SK-N-SH (cell line): ENCODE data around the gene CDK6. TPM values are rescaled to one million over a fixed set of nuclear protein-coding genes. Genes with fewer than 3 reads are reported as not detected.

Experiments used
- CTCF ChIA-PET: fragments of 300-600, 350-600 bp; formaldehyde crosslinking; extraction: SDS; loops from one replicate; lab custom pipeline; 2021; lab: Yijun Ruan, JAX
- POLR2A ChIA-PET: fragments of 350-600 bp; sonication (Branson Sonifier 250); formaldehyde crosslinking; extraction: SDS; loops from one replicate; lab custom pipeline; 2020; ENCODE audit warnings: antibody characterized with exemption, inconsistent platforms; lab: Yijun Ruan, JAX
- DNase-seq: peaks from one replicate; pipeline ENCODE4 v3.0.0; 2012
- H2AFZ ChIP-seq: fragments of 200-600 bp; sonication (generic); 2 replicates; pipeline ENCODE4 v1.8.1; 2016; ENCODE audit warnings: antibody characterized with exemption, mild to moderate bottlenecking, low read depth
- H3F3A ChIP-seq: fragments of 200-600 bp; sonication (generic); replicated peaks from 2 replicates; pipeline ENCODE3; 2016; ENCODE audit warnings: antibody characterized with exemption, mild to moderate bottlenecking; ENCODE audit not compliant: insufficient read depth
- H3K27ac ChIP-seq, 2 experiments: fragments of 200-500 bp in 1 of 2; fragments of 200-600 bp in 1 of 2; sonication (Bioruptor generic) in 1 of 2; sonication (generic), shearing (Covaris generic) in 1 of 2; 2 replicates each; pipeline versions ENCODE4 v1.5.1 to v1.6.1; 2014 to 2016; ENCODE audit warnings: low read depth in 2 of 2, inconsistent platforms in 1 of 2, low read length in 1 of 2, mild to moderate bottlenecking in 1 of 2, mixed read lengths in 1 of 2
- H3K27me3 ChIP-seq: fragments of 200-600 bp; sonication (generic), shearing (Covaris generic); 2 replicates; pipeline ENCODE4 v1.6.1; 2016; ENCODE audit warnings: mixed run types; ENCODE audit not compliant: insufficient read depth
- H3K36me3 ChIP-seq, 2 experiments: fragments of 200-500 bp in 1 of 2; fragments of 200-600 bp in 1 of 2; sonication (Bioruptor generic) in 1 of 2; sonication (generic) in 1 of 2; replicated peaks in 1 of 2; 2 replicates each; pipeline versions ENCODE3 to v1.5.1; 2014 to 2016; ENCODE audit warnings: low read length in 1 of 2, mild to moderate bottlenecking in 1 of 2; ENCODE audit not compliant: insufficient read depth in 2 of 2, control insufficient read depth in 1 of 2
- H3K4me1 ChIP-seq, 2 experiments: fragments of 200-500 bp in 1 of 2; fragments of 200-600 bp in 1 of 2; sonication (Bioruptor generic) in 1 of 2; sonication (generic), shearing (Covaris generic) in 1 of 2; 2 replicates each; pipeline versions ENCODE4 v1.5.1 to v1.6.1; 2014 to 2016; ENCODE audit warnings: low read depth in 1 of 2, low read length in 1 of 2, mixed run types in 1 of 2; ENCODE audit not compliant: insufficient read depth in 2 of 2, control insufficient read depth in 1 of 2
- H3K4me2 ChIP-seq: fragments of 200-600 bp; sonication (generic), shearing (Covaris generic); 2 replicates; pipeline ENCODE4 v1.6.1; 2017; ENCODE audit warnings: mixed run types
- H3K4me3 ChIP-seq, 2 experiments: fragments of 200-500 bp in 1 of 2; fragments of 200-600 bp in 1 of 2; sonication (Bioruptor generic) in 1 of 2; sonication (generic), shearing (Covaris generic) in 1 of 2; 2 replicates each; pipeline versions ENCODE4 v1.5.1 to v1.8.1; 2014 to 2016; ENCODE audit warnings: low read depth in 2 of 2, inconsistent platforms in 1 of 2, low read length in 1 of 2, mild to moderate bottlenecking in 1 of 2, mixed read lengths in 1 of 2, moderate library complexity in 1 of 2
- H3K79me2 ChIP-seq: fragments of 200-600 bp; sonication (generic); 2 replicates; pipeline ENCODE4 v1.8.1; 2017; ENCODE audit warnings: mild to moderate bottlenecking; ENCODE audit not compliant: insufficient read depth
- H3K9ac ChIP-seq: fragments of 200-600 bp; sonication (generic); 2 replicates; pipeline ENCODE4 v1.6.1; 2017; ENCODE audit warnings: mixed run types
- H3K9me2 ChIP-seq: fragments of 200-600 bp; sonication (generic); 2 replicates; pipeline ENCODE4 v1.6.1; 2017; ENCODE audit warnings: mixed run types
- H3K9me3 ChIP-seq: fragments of 200-600 bp; sonication (generic); 2 replicates; pipeline ENCODE4 v1.6.1; 2017; ENCODE audit warnings: mixed run types, mild to moderate bottlenecking, moderate library complexity
- H4K20me1 ChIP-seq: fragments of 200-600 bp; sonication (generic); 2 replicates; pipeline ENCODE4 v1.6.1; 2017; ENCODE audit warnings: mild to moderate bottlenecking, mixed run types; ENCODE audit not compliant: insufficient read depth
- EP300 ChIP-seq, 2 experiments: IDR thresholded peaks; 2 replicates each; pipeline versions ENCODE4 v1.4.0 to v1.6.1; 2012; ENCODE audit warnings: borderline replicate concordance in 1 of 2, low read depth in 1 of 2, low read length in 1 of 2
- EZH2phosphoT487 ChIP-seq: fragments of 200-600 bp; sonication (generic); IDR thresholded peaks from 2 replicates; pipeline ENCODE4 v1.6.1; 2017; ENCODE audit warnings: low read depth, mixed run types, mild to moderate bottlenecking, antibody characterized with exemption, moderate library complexity, borderline replicate concordance
- FOXJ3 ChIP-seq: sonication (generic); formaldehyde crosslinking; IDR thresholded peaks from 2 replicates; pipeline ENCODE4 v1.5.1; 2020; ENCODE audit warnings: mild to moderate bottlenecking, missing genetic modification reagents
- JUND ChIP-seq: IDR thresholded peaks from 2 replicates; pipeline ENCODE4 v1.4.0; 2012
- MEF2A ChIP-seq: IDR thresholded peaks from 2 replicates; pipeline ENCODE4 v1.4.0; 2012; ENCODE audit warnings: low read depth, borderline replicate concordance
- NFIC ChIP-seq: IDR thresholded peaks from 2 replicates; pipeline ENCODE4 v1.4.0; 2012; ENCODE audit warnings: borderline replicate concordance
- POLR2AphosphoS5 ChIP-seq: IDR thresholded peaks from 2 replicates; pipeline ENCODE4 v1.6.1; 2012; ENCODE audit warnings: low read depth, low read length
- RCOR1 ChIP-seq: fragments of 150-350 bp; IDR thresholded peaks from 2 replicates; pipeline ENCODE4 v1.6.1; 2017; ENCODE audit warnings: antibody characterized with exemption, low read length
- TAF1 ChIP-seq: IDR thresholded peaks from 2 replicates; pipeline ENCODE4 v1.6.1; 2012; ENCODE audit warnings: low read depth, mild to moderate bottlenecking, low read length, moderate library complexity, borderline replicate concordance
- TEAD4 ChIP-seq: IDR thresholded peaks from 2 replicates; pipeline ENCODE4 v1.4.0; 2012; ENCODE audit warnings: mild to moderate bottlenecking, borderline replicate concordance; ENCODE audit not compliant: insufficient read depth
- YY1 ChIP-seq: IDR thresholded peaks from 2 replicates; pipeline ENCODE4 v1.4.0; 2012; ENCODE audit warnings: low read depth, mild to moderate bottlenecking
- WGBS: methylation state at CpG from one replicate; pipeline ENCODE4 v1.1.6; 2017; ENCODE audit warnings: low lambda C conversion rate; 5-methylcytosine and 5-hydroxymethylcytosine counted together
- polyA plus RNA-seq, 3 experiments: library from polyadenylated mRNA; depleted of rRNA; stranded (reverse); fragments of >200 nt; gene quantifications; 2 replicates each; pipeline ENCODE4 v1.2.3, GENCODE V29; 2012
- TF ChIP-seq, protein P1 (sequence below): IDR thresholded peaks from 2 replicates; pipeline ENCODE4 v1.4.0; 2012; ENCODE audit warnings: low read depth, borderline replicate concordance
- TF ChIP-seq, protein P2 (sequence below): IDR thresholded peaks from 2 replicates; pipeline ENCODE4 v1.4.0; 2012; ENCODE audit warnings: low read depth
- TF ChIP-seq, protein P3 (sequence below): IDR thresholded peaks from 2 replicates; pipeline ENCODE4 v1.6.1; 2012; ENCODE audit warnings: mild to moderate bottlenecking, low read depth, low read length, moderate library complexity
- TF ChIP-seq, protein P4 (sequence below): fragments of 150-350 bp; IDR thresholded peaks from 2 replicates; pipeline ENCODE4 v1.6.1; 2017; ENCODE audit warnings: antibody characterized with exemption, low read length, low read depth, borderline replicate concordance

Gene CDK6
- polyA plus RNA-seq, 1 of the 3 experiments (the other 2 are of a cell fraction) = 30.3 TPM

DNA sequence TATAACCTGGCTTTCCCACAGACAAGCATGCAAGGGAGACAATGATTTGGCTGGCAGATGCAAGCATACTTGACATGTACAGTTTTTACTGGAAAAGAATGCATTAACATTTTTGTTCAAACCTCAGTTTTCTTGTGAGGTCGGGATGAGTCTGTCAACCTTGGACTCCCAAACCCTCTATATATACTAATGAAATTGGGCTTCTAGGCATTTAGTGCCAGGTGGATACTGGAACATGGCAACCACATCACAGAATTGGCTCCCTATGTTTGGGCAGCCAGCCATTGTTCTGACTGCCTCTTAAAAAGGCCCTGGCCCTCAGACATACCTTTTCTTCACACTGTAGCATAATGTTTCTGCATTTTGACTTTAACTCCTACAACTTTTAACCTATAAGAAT is 39.1 kb downstream of the CDK6 start (continued):
- TF ChIP-seq, protein P1, sequence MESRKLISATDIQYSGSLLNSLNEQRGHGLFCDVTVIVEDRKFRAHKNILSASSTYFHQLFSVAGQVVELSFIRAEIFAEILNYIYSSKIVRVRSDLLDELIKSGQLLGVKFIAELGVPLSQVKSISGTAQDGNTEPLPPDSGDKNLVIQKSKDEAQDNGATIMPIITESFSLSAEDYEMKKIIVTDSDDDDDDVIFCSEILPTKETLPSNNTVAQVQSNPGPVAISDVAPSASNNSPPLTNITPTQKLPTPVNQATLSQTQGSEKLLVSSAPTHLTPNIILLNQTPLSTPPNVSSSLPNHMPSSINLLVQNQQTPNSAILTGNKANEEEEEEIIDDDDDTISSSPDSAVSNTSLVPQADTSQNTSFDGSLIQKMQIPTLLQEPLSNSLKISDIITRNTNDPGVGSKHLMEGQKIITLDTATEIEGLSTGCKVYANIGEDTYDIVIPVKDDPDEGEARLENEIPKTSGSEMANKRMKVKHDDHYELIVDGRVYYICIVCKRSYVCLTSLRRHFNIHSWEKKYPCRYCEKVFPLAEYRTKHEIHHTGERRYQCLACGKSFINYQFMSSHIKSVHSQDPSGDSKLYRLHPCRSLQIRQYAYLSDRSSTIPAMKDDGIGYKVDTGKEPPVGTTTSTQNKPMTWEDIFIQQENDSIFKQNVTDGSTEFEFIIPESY = no peak
- TF ChIP-seq EZH2phosphoT487 (no peak), MEF2A (no peak), YY1 (no peak), TAF1 (no peak), POLR2AphosphoS5 (no peak), JUND (0 out of 2 replicates have a peak, but pooled peaks have one; percentile 14), RCOR1 (no peak), TEAD4 (no peak), EP300 (IDR thresholded peaks at IDR 0.05; ENCODE audit: borderline replicate concordance in 1 of 2, low read depth in 1 of 2, low read length in 1 of 2) (0 out of 4 replicates have a peak, but pooled peaks of 1 of the 2 experiments have one; percentile 12)
- TF ChIP-seq, protein P2, sequence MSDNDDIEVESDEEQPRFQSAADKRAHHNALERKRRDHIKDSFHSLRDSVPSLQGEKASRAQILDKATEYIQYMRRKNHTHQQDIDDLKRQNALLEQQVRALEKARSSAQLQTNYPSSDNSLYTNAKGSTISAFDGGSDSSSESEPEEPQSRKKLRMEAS = peak; percentile 15; the same call in 1 of the 2 replicates
- TF ChIP-seq, protein P3, sequence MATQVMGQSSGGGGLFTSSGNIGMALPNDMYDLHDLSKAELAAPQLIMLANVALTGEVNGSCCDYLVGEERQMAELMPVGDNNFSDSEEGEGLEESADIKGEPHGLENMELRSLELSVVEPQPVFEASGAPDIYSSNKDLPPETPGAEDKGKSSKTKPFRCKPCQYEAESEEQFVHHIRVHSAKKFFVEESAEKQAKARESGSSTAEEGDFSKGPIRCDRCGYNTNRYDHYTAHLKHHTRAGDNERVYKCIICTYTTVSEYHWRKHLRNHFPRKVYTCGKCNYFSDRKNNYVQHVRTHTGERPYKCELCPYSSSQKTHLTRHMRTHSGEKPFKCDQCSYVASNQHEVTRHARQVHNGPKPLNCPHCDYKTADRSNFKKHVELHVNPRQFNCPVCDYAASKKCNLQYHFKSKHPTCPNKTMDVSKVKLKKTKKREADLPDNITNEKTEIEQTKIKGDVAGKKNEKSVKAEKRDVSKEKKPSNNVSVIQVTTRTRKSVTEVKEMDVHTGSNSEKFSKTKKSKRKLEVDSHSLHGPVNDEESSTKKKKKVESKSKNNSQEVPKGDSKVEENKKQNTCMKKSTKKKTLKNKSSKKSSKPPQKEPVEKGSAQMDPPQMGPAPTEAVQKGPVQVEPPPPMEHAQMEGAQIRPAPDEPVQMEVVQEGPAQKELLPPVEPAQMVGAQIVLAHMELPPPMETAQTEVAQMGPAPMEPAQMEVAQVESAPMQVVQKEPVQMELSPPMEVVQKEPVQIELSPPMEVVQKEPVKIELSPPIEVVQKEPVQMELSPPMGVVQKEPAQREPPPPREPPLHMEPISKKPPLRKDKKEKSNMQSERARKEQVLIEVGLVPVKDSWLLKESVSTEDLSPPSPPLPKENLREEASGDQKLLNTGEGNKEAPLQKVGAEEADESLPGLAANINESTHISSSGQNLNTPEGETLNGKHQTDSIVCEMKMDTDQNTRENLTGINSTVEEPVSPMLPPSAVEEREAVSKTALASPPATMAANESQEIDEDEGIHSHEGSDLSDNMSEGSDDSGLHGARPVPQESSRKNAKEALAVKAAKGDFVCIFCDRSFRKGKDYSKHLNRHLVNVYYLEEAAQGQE = no peak
- TF ChIP-seq, all 33 proteins: peak for 8

DNA sequence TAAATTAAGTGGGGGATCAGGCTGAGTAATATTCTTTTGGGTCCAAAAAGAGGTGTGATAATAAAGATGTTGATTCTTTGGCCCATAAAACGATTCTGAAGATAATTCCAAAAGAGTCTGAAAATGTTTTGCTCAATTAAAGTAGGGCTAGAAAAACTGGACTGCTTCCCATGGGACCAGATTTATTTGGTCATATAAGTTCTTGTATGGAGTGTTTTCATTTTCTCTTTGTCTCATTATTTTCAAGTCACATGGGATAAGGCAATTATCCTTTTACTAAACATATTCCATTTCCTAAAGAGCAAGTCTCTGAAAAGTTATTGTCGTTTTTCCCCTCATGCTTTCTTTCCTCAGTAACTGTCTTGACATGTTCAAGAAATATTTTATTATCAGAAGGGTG is 41.5 kb downstream of the CDK6 start:
- Histone ChIP-seq H3K4me2 (no peak overlapping the region), H3K27ac (peak overlapping the region; percentile 13 to 62; a peak in 3 of 4 replicates)

More for the DNA sequence above, 41.5 kb downstream of the CDK6 start:
- Histone ChIP-seq H3K9me2 (no peaks in the 10 kb centered on the region), H3K4me3 (no peak overlapping the region), H3K4me1 (peaks cover 42 to 47% of the 10 kb centered on the region in 2 experiments), H3K9ac (no peak overlapping the region), H3F3A (peaks cover 41% of the 10 kb centered on the region), H3K27me3 (no peaks in the 10 kb centered on the region), H4K20me1 (peaks cover 68% of the 10 kb centered on the region), H2AFZ (no peak overlapping the region), H3K36me3 (peaks cover 14 to 31% of the 10 kb centered on the region in 2 experiments), H3K9me3 (no peaks in the 10 kb centered on the region; the same call in 1 of the 2 replicates), H3K79me2 (peaks cover 100% of the 10 kb centered on the region)
- TF ChIP-seq RCOR1 (no peak), NFIC (no peak), TEAD4 (no peak), EP300 (IDR thresholded peaks at IDR 0.05; ENCODE audit: borderline replicate concordance in 1 of 2, low read depth in 1 of 2, low read length in 1 of 2) (no peak), FOXJ3 (CRISPR knock-in tag) (no peak)
- TF ChIP-seq, protein P4, sequence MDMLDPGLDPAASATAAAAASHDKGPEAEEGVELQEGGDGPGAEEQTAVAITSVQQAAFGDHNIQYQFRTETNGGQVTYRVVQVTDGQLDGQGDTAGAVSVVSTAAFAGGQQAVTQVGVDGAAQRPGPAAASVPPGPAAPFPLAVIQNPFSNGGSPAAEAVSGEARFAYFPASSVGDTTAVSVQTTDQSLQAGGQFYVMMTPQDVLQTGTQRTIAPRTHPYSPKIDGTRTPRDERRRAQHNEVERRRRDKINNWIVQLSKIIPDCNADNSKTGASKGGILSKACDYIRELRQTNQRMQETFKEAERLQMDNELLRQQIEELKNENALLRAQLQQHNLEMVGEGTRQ = no peak
- no peak for DNase-seq
- CTCF ChIA-PET = no interaction called here
- POLR2A ChIA-PET = no interaction called here
- 89% methylated on average over 2 of the region's 2 CpGs for WGBS
